Smooth muscle cell (in vitro differentiated cells): ENCODE measurements around the gene WWOX. TPM values are rescaled to one million over a fixed set of nuclear protein-coding genes. Genes with fewer than 3 reads are reported as not detected.

Experiments
- DNase-seq: peaks from one replicate; lab custom pipeline; 2025; ENCODE audit not compliant: unreplicated experiment; lab: John Stamatoyannopoulos, UW
- H2AFZ ChIP-seq: fragments of 200-600 bp; sonication (generic); 2 replicates; pipeline ENCODE4 v1.6.0; 2016; ENCODE audit warnings: antibody characterized with exemption, low read depth, mild to moderate bottlenecking
- H3F3A ChIP-seq: fragments of 200-600 bp; sonication (generic); 2 replicates; pipeline ENCODE4 v1.6.0; 2017; ENCODE audit warnings: antibody characterized with exemption, low read depth
- H3K27ac ChIP-seq: fragments of 200-600 bp; sonication (generic); 2 replicates; pipeline ENCODE4 v1.5.1; 2016; ENCODE audit warnings: low read depth, mild to moderate bottlenecking
- H3K27me3 ChIP-seq: fragments of 200-600 bp; sonication (generic); 2 replicates; pipeline ENCODE4 v1.6.1; 2016; ENCODE audit warnings: low read depth, mild to moderate bottlenecking
- H3K36me3 ChIP-seq: fragments of 200-600 bp; sonication (generic); 2 replicates; pipeline ENCODE4 v1.5.1; 2016; ENCODE audit warnings: low read depth
- H3K4me1 ChIP-seq: fragments of 200-600 bp; sonication (generic); 2 replicates; pipeline ENCODE4 v1.5.1; 2016; ENCODE audit warnings: low read depth
- H3K4me2 ChIP-seq: fragments of 200-600 bp; sonication (generic); 2 replicates; pipeline ENCODE4 v1.6.0; 2016; ENCODE audit warnings: mild to moderate bottlenecking
- H3K4me3 ChIP-seq: fragments of 200-600 bp; sonication (generic); 2 replicates; pipeline ENCODE4 v1.5.1; 2016; ENCODE audit warnings: mild to moderate bottlenecking
- H3K79me2 ChIP-seq: fragments of 200-600 bp; sonication (generic); 2 replicates; pipeline ENCODE4 v1.6.0; 2016; ENCODE audit warnings: low read depth, mild to moderate bottlenecking
- H3K9ac ChIP-seq: fragments of 200-600 bp; sonication (generic); 2 replicates; pipeline ENCODE4 v1.6.0; 2016; ENCODE audit warnings: low read depth
- H3K9me3 ChIP-seq: fragments of 200-600 bp; sonication (generic); replicated peaks from 2 replicates; pipeline ENCODE4 v1.5.1; 2016; ENCODE audit warnings: low read depth
- H4K20me1 ChIP-seq: fragments of 200-600 bp; sonication (generic); 2 replicates; pipeline ENCODE4 v1.6.0; 2016; ENCODE audit warnings: low read depth
- WGBS: methylation state at CpG from one replicate; pipeline ENCODE4 v1.1.7; 2016; ENCODE audit warnings: low lambda C conversion rate; 5-methylcytosine and 5-hydroxymethylcytosine counted together
- polyA plus RNA-seq: library from polyadenylated mRNA; unstranded; fragments of >200 nt; fragmentation: Nextera tagmentation; extraction: Ambion mirVana; gene quantifications from 2 replicates; pipeline ENCODE4 v1.2.1, GENCODE V29; 2016
- total RNA-seq: library from RNA; depleted of rRNA; stranded (reverse); fragments of >200 nt; gene quantifications from 2 replicates; pipeline ENCODE4 v1.2.3, GENCODE V29; 2014
- TF ChIP-seq, protein P1 (sequence below): fragments of 200-600 bp; sonication (generic); IDR thresholded peaks from 2 replicates; pipeline ENCODE4 v1.5.1; 2017; ENCODE audit warnings: borderline replicate concordance, mild to moderate bottlenecking, antibody characterized with exemption; ENCODE audit not compliant: insufficient read depth, poor library complexity, severe bottlenecking

WWOX gene
- total and polyA plus RNA-seq, 2 experiments from 2014 or later, result 7.5 to 14.0 TPM

DNA sequence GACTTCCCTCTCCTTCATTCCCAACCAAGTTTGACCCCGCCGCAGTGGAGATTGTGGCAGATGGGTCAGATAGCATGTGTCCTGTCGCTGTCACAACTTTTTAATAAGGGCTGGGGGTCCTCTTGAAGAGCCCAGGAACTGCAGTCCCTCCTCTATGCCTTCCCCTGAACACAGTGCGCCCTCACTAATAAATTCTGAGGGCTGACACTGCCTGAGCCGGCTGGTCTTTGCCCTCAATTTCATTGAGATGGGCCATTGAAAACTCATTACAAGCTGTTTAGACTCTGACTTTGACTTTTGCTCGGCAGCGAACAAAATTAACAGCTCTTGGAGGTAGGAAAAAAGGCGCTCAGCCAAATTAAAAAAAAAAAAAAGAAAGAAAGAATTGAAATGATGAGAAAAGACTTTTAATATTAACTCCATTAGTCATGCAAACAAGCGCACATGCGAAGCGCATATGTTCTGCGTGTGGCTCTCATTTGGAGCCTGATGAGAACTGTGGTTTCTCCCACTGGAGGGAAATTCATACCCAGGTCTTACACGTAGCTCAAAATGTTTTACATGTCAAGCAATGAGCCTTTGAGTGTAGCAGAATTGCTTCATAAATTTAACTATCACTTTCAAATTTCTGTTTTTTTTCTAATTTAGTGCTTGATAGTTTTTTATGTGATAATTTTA is 704.7 kb downstream of the WWOX start:
- no peaks in the 10 kb centered on the region for H3F3A ChIP-seq
- no peak overlapping the region for H3K4me2 ChIP-seq
- H3K79me2 ChIP-seq, result no peaks in the 10 kb centered on the region
- H2AFZ ChIP-seq, result no peak overlapping the region
- H4K20me1 ChIP-seq, result no peaks in the 10 kb centered on the region
- TF ChIP-seq, protein P1, sequence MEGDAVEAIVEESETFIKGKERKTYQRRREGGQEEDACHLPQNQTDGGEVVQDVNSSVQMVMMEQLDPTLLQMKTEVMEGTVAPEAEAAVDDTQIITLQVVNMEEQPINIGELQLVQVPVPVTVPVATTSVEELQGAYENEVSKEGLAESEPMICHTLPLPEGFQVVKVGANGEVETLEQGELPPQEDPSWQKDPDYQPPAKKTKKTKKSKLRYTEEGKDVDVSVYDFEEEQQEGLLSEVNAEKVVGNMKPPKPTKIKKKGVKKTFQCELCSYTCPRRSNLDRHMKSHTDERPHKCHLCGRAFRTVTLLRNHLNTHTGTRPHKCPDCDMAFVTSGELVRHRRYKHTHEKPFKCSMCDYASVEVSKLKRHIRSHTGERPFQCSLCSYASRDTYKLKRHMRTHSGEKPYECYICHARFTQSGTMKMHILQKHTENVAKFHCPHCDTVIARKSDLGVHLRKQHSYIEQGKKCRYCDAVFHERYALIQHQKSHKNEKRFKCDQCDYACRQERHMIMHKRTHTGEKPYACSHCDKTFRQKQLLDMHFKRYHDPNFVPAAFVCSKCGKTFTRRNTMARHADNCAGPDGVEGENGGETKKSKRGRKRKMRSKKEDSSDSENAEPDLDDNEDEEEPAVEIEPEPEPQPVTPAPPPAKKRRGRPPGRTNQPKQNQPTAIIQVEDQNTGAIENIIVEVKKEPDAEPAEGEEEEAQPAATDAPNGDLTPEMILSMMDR, result no peak
- no peaks in the 10 kb centered on the region for H3K9me3 ChIP-seq
- H3K36me3 ChIP-seq, result no peaks in the 10 kb centered on the region
- H3K4me3 ChIP-seq, result no peak overlapping the region
- H3K4me1 ChIP-seq, result peaks cover under 1% of the 10 kb centered on the region
- H3K9ac ChIP-seq, result no peak overlapping the region
- DNase-seq, result no peak
- H3K27ac ChIP-seq, result no peak overlapping the region
- no peaks in the 10 kb centered on the region for H3K27me3 ChIP-seq
- WGBS, result 89% methylated on average over 13 of the region's 13 CpGs

DNA sequence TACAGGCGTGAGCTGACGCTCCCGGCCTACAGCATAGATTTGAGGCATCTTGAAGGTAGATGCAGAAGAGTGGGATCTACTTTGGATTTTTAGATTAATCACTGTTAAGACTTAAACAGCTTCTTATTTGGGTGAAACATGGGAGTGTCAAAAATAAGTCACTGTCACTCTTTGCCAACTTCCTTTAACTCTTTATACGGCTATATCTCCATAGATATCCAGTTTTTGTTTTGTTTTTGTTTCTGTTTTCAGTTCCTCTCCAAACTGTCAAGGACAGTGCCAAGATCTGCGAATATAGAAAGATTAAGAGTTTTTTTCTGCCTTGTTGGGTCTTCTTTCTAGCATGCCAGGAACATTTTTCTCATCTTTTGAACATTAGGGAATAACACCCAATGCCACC is 706.1 kb downstream of the WWOX start:
- TF ChIP-seq, protein P1, result no peak
- H3K9me3 ChIP-seq, result no peaks in the 10 kb centered on the region
- 96% methylated on average over 5 of the region's 5 CpGs for WGBS

DNA sequence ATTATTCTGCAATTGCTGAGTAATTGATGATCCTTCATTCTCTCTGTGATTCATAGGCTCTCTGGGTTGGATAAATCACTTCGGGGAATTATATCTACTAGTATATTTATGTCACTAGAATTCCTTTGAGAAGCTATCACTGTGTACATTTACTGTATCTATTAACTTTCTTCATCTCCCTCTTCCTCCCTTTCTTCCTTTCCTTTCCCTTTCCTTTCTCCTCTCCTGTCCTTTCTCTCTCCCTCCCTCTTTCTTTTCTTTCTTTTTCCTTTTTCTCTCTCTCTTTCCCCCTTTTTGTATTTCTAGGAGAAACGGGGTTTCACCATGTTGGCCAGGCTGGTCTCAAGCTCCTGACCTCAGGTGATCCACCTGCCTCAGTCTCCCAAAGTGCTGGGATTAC is 711.8 kb downstream of the WWOX start:
- Histone ChIP-seq H3K79me2 (no peaks in the 10 kb centered on the region), H3K4me1 (peaks cover 6% of the 10 kb centered on the region), H2AFZ (no peak overlapping the region), H3K4me2 (no peak overlapping the region), H4K20me1 (no peaks in the 10 kb centered on the region), H3K27ac (no peak overlapping the region), H3K9ac (no peak overlapping the region), H3K4me3 (no peak overlapping the region), H3K27me3 (no peaks in the 10 kb centered on the region), H3K9me3 (no peaks in the 10 kb centered on the region), H3F3A (no peaks in the 10 kb centered on the region), H3K36me3 (no peaks in the 10 kb centered on the region)
- TF ChIP-seq, protein P1, result no peak
- DNase-seq, result no peak
- 87% methylated on average over 2 of the region's 2 CpGs for WGBS

More for the DNA sequence above, 706.1 kb downstream of the WWOX start:
- Histone ChIP-seq H2AFZ (no peak overlapping the region), H3K79me2 (no peaks in the 10 kb centered on the region), H3K9ac (no peak overlapping the region), H3K36me3 (no peaks in the 10 kb centered on the region), H3F3A (no peaks in the 10 kb centered on the region), H3K27me3 (no peaks in the 10 kb centered on the region), H3K4me2 (no peak overlapping the region), H3K4me3 (no peak overlapping the region), H3K27ac (no peak overlapping the region), H3K4me1 (peaks cover 4% of the 10 kb centered on the region), H4K20me1 (no peaks in the 10 kb centered on the region)
- no peak for DNase-seq

DNA sequence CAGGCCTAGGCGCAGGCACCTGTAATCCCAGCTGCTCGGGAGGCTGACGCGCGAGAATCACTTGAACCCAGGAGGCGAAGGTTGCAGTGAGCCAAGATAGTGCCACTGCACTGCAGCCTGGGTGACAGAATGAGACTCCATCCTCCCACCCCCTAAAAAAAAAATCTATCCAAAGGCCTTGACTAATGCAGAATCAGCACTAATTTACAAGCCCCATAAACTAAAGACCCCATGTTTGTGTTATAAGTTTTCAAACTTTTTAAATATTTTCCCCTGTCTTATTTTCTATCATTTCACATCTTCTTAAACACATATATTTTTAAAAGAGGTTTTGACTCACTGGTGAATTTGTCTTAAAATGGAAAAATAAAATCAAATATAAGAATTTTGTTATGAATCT is 713.1 kb downstream of the WWOX start:
- H3K4me3 ChIP-seq, result no peak overlapping the region
- H3K36me3 ChIP-seq, result no peaks in the 10 kb centered on the region
- H3K27ac ChIP-seq, result no peak overlapping the region
- 98% methylated on average over 6 of the region's 6 CpGs for WGBS
- H3K27me3 ChIP-seq, result no peaks in the 10 kb centered on the region
- TF ChIP-seq, protein P1, result no peak
- H3K79me2 ChIP-seq, result no peaks in the 10 kb centered on the region
- H3K4me1 ChIP-seq, result peaks cover 6% of the 10 kb centered on the region
- no peak overlapping the region for H2AFZ ChIP-seq
- no peak for DNase-seq
- no peaks in the 10 kb centered on the region for H3K9me3 ChIP-seq
- H3K4me2 ChIP-seq, result no peak overlapping the region
- no peaks in the 10 kb centered on the region for H4K20me1 ChIP-seq
- no peak overlapping the region for H3K9ac ChIP-seq
- H3F3A ChIP-seq, result peaks cover 3% of the 10 kb centered on the region
